ENCODE results near the gene WSB2.
A peak's percentile ranks its signal among the peaks of the same experiment; 100 is the strongest.
"Not testable (repeated sequence)": the region's sequence is repeated elsewhere in the genome, so short reads cannot be mapped to it uniquely, and the experiment has no call there.

Gene WSB2

GRCh38 chr12:118061011-118061872, at the start of gene WSB2:
Gene WSB2 (minus strand): TSS chr12:118061179. CDS start chr12:118061048, 131 bp downstream.
- DNase-seq: peak; percentile 62 to 74

GRCh38 chr12:118109088-118109487, 48.1 kb upstream of the WSB2 start:
- no peak for DNase-seq

- DNase-seq: no peak
Observed at GRCh38 chr12:118107694-118108093, 46.7 kb upstream of the WSB2 start.

- no peak for DNase-seq
Observed at GRCh38 chr12:118107011-118107410, 46.0 kb upstream of the WSB2 start.

GRCh38 chr12:118103601-118104382, 42.8 kb upstream of the WSB2 start, which contains the start of gene VSIG10:
Gene VSIG10 (minus strand): TSS chr12:118104011. CDS start chr12:118103671, 340 bp downstream.
- peak in 1 of 2 experiments; percentile 7 for DNase-seq

- DNase-seq: peak in 1 of 2 experiments; percentile 1
Observed at GRCh38 chr12:118103201-118103600, 42.2 kb upstream of the WSB2 start.

- no peak for DNase-seq
Observed at GRCh38 chr12:118102609-118103008, 41.6 kb upstream of the WSB2 start.

GRCh38 chr12:118102070-118102469, 41.1 kb upstream of the WSB2 start:
- DNase-seq: no peak

- no peak for DNase-seq
Observed at GRCh38 chr12:118101051-118101450, 40.1 kb upstream of the WSB2 start.

GRCh38 chr12:118098911-118099671, 38.1 kb upstream of the WSB2 start:
- no peak for DNase-seq

- no peak for DNase-seq
Observed at GRCh38 chr12:118098401-118098800, 37.4 kb upstream of the WSB2 start.

GRCh38 chr12:118094039-118094438, 33.1 kb upstream of the WSB2 start:
- DNase-seq: no peak

GRCh38 chr12:118089782-118090181, 28.8 kb upstream of the WSB2 start:
- DNase-seq: no peak

- DNase-seq: no peak
Observed at GRCh38 chr12:118082161-118082560, 21.2 kb upstream of the WSB2 start.

GRCh38 chr12:118081521-118081920, 20.5 kb upstream of the WSB2 start:
- not testable (repeated sequence) for DNase-seq

GRCh38 chr12:118073768-118074167, 12.8 kb upstream of the WSB2 start:
- no peak for DNase-seq

- DNase-seq: no peak
Observed at GRCh38 chr12:118070650-118071049, 9.7 kb upstream of the WSB2 start.

GRCh38 chr12:118068445-118068844, 7.5 kb upstream of the WSB2 start:
- no peak for DNase-seq

GRCh38 chr12:118065380-118065779, 4.4 kb upstream of the WSB2 start:
- DNase-seq: no peak

GRCh38 chr12:118064608-118065007, 3.6 kb upstream of the WSB2 start:
- DNase-seq: no peak

GRCh38 chr12:118063576-118064391, 2.8 kb upstream of the WSB2 start:
- no peak for DNase-seq

Measured in stimulated activated CD4-positive, alpha-beta T cell treated with anti-CD3 and anti-CD28 coated beads, Interleukin-4, amount 100 ng/mL, for 4 hours (primary cell).